ENCODE measurements around the gene CYCS. TPM values are rescaled to one million over a fixed set of nuclear protein-coding genes. Genes with fewer than 3 reads are reported as not detected.
"Not testable (repeated sequence)": the region's sequence is repeated elsewhere in the genome, so short reads cannot be mapped to it uniquely, and the experiment has no call there.

CYCS gene
- total and polyA plus RNA-seq, 12 donors, result 315 to 896 (median 669) TPM

- Histone ChIP-seq H3K4me1 (peaks cover 0 to 37% (median 16%) of the 10 kb centered on the region in 9 donors), H3K4me3 (no peak overlapping the region), H3K9me3 (no peaks in the 10 kb centered on the region), H3K36me3 (peaks cover 0 to 50% (median 17%) of the 10 kb centered on the region in 9 donors), H3K27me3 (no peaks in the 10 kb centered on the region), H3K27ac (no peak overlapping the region)
- no peak for ATAC-seq
- DNase-seq, result no peak
- WGBS, 2 donors, result 95 to 97% methylated on average over 8 of the region's 8 CpGs
- intact Hi-C loops (cut with DNase I), result no loop called here
- no peak for TF ChIP-seq CTCF (IDR thresholded peaks at IDR 0.05)
Measured at GRCh38 chr7:25119102-25119501, 6.0 kb downstream of the CYCS start.

GRCh38 chr7:25118048-25118753, 6.9 kb downstream of the CYCS start:
- no peak overlapping the region for H3K4me3 ChIP-seq
- H3K4me1 ChIP-seq, result peaks cover 0 to 30% (median 16%) of the 10 kb centered on the region in 9 donors
- H3K36me3 ChIP-seq, result peaks cover 0 to 49% (median 17%) of the 10 kb centered on the region in 9 donors
- DNase-seq (no peak), ATAC-seq (no peak)
- WGBS, 2 donors, result 76 to 82% methylated on average over 8 of the region's 8 CpGs
- no peak for TF ChIP-seq CTCF (IDR thresholded peaks at IDR 0.05)
- H3K27me3 ChIP-seq, result no peaks in the 10 kb centered on the region
- no peaks in the 10 kb centered on the region for H3K9me3 ChIP-seq
- intact Hi-C loops (cut with DNase I), result no loop called here
- H3K27ac ChIP-seq, result peak overlapping the region in 3 of 10 donors; percentile 12 to 56 (median 49)

- 45 to 49% methylated on average over 7 of the region's 7 CpGs for WGBS, 2 donors
- intact Hi-C loops (cut with DNase I), result no loop called here
- no peak for DNase-seq
- Histone ChIP-seq H3K4me3 (no peak overlapping the region), H3K27me3 (no peaks in the 10 kb centered on the region), H3K9me3 (no peaks in the 10 kb centered on the region), H3K36me3 (peaks cover 0 to 41% (median 14%) of the 10 kb centered on the region in 9 donors), H3K4me1 (peaks cover 0 to 23% (median 10%) of the 10 kb centered on the region in 9 donors), H3K27ac (peak overlapping the region in 2 of 10 donors; percentile 49 to 56)
- no peak for TF ChIP-seq CTCF (IDR thresholded peaks at IDR 0.05)
- ATAC-seq, result peak in 7 of 8 donors; percentile 23 to 67 (median 46)
Measured at GRCh38 chr7:25117226-25118047, 7.6 kb downstream of the CYCS start.

GRCh38 chr7:25116621-25117020, 8.4 kb downstream of the CYCS start:
- no peaks in the 10 kb centered on the region for H3K27me3 ChIP-seq
- H3K27ac ChIP-seq, result no peak overlapping the region
- intact Hi-C loops (cut with DNase I), result no loop called here
- peaks cover 0 to 33% (median 14%) of the 10 kb centered on the region in 9 donors for H3K36me3 ChIP-seq
- peaks cover 0 to 17% (median 4%) of the 10 kb centered on the region in 9 donors for H3K4me1 ChIP-seq
- no peaks in the 10 kb centered on the region for H3K9me3 ChIP-seq
- 75 to 78% methylated on average over 5 of the region's 5 CpGs for WGBS, 2 donors
- TF ChIP-seq CTCF (IDR thresholded peaks at IDR 0.05), result no peak
- ATAC-seq, result peak in 3 of 8 donors; percentile 20 to 23 (median 22)
- no peak for DNase-seq
- no peak overlapping the region for H3K4me3 ChIP-seq

DNA sequence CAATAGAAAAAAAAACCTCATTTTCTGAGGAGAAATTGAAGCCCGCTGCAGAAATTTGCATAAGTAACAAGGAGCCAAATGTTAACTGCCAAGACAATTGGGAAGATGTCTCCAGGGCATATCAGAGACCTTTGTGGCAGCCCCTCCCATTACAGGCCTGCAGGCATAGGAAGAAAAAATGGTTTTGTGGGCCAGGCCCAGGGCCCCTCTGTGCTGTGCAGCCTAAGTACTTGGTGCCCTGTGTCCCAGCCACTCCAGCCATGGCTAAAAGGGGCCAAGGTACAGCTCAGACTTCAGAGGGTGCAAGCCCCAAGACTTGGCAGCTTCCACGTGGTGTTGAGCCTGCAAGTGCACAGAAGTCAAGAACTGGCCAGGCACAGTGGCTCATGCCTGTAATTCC, 14.5 kb downstream of the CYCS start:
- ATAC-seq; H3K9me3 ChIP-seq; intact Hi-C loops (cut with DNase I); H3K4me3 ChIP-seq; H3K27ac ChIP-seq; H3K36me3 ChIP-seq; H3K27me3 ChIP-seq; DNase-seq: not testable (repeated sequence)
- WGBS, 2 donors, result 87 to 91% methylated on average over 2 of the region's 2 CpGs
- peaks cover 0 to 16% (median 0%) of the 10 kb centered on the region in 9 donors for H3K4me1 ChIP-seq

All from heart right ventricle (tissue), 16 donors.